H7 (cell line): ENCODE data around the gene PHLDB3. TPM values are rescaled to one million over a fixed set of nuclear protein-coding genes. Genes with fewer than 3 reads are reported as not detected.
"Not testable (repeated sequence)": the region's sequence is repeated elsewhere in the genome, so short reads cannot be mapped to it uniquely, and the experiment has no call there.

Experiments
- DNase-seq: peaks from one replicate; pipeline ENCODE4 v3.0.0; 2012
- H3K27me3 ChIP-seq: 2 replicates; pipeline ENCODE4 v1.6.0; 2011; ENCODE audit warnings: mild to moderate bottlenecking, low read length; ENCODE audit not compliant: control insufficient read depth, insufficient read depth
- H3K36me3 ChIP-seq: replicated peaks from 2 replicates; pipeline ENCODE4 v1.5.1; 2011; ENCODE audit warnings: low read length; ENCODE audit not compliant: control insufficient read depth, insufficient read depth
- H3K4me3 ChIP-seq: 2 replicates; pipeline ENCODE4 v1.5.1; 2011; ENCODE audit warnings: low read depth, mild to moderate bottlenecking, control low read depth, low read length, moderate library complexity; ENCODE audit not compliant: insufficient read depth
- total RNA-seq: library from RNA; depleted of rRNA; stranded (reverse); fragments of >200 nt; shearing (Covaris generic); gene quantifications from 2 replicates; pipeline ENCODE4 v1.2.3, GENCODE V29; 2014

PHLDB3 gene
- total RNA-seq, 1 experiment from 2014 or later: 3.5 TPM

GRCh38 chr19:43519436-43520088, 15.0 kb upstream of the PHLDB3 start:
- DNase-seq: peak; percentile 82
- H3K4me3 ChIP-seq: no peak overlapping the region
- H3K36me3 ChIP-seq: no peaks in the 10 kb centered on the region
- H3K27me3 ChIP-seq: no peaks in the 10 kb centered on the region

- no peak for DNase-seq
- Histone ChIP-seq H3K36me3 (no peaks in the 10 kb centered on the region), H3K4me3 (no peak overlapping the region), H3K27me3 (no peaks in the 10 kb centered on the region)
Observed at GRCh38 chr19:43518051-43518450, 13.5 kb upstream of the PHLDB3 start.

GRCh38 chr19:43512399-43512798, 7.9 kb upstream of the PHLDB3 start:
- H3K4me3 ChIP-seq, DNase-seq, H3K27me3 ChIP-seq, H3K36me3 ChIP-seq: not testable (repeated sequence)

- DNase-seq: no peak
- Histone ChIP-seq H3K36me3 (peaks cover 1% of the 10 kb centered on the region), H3K4me3 (no peak overlapping the region), H3K27me3 (no peaks in the 10 kb centered on the region)
Observed at GRCh38 chr19:43511324-43511723, 6.8 kb upstream of the PHLDB3 start.

- Histone ChIP-seq H3K36me3 (peaks cover 1% of the 10 kb centered on the region), H3K27me3 (peaks cover 2% of the 10 kb centered on the region; the same call in 1 of the 2 replicates), H3K4me3 (no peak overlapping the region)
- no peak for DNase-seq
Observed at GRCh38 chr19:43510713-43511112, 6.2 kb upstream of the PHLDB3 start.

GRCh38 chr19:43507880-43508279, 3.3 kb upstream of the PHLDB3 start:
- Histone ChIP-seq H3K36me3 (peaks cover 1% of the 10 kb centered on the region), H3K27me3 (peaks cover 25% of the 10 kb centered on the region), H3K4me3 (no peak overlapping the region)
- no peak for DNase-seq

- Histone ChIP-seq H3K36me3 (peaks cover 1% of the 10 kb centered on the region), H3K27me3 (peaks cover 38% of the 10 kb centered on the region), H3K4me3 (no peak overlapping the region)
- DNase-seq: no peak
Observed at GRCh38 chr19:43506629-43507028, 2.1 kb upstream of the PHLDB3 start.

- Histone ChIP-seq H3K36me3 (peaks cover 1% of the 10 kb centered on the region), H3K4me3 (no peak overlapping the region), H3K27me3 (peaks cover 42% of the 10 kb centered on the region)
- DNase-seq: no peak
Observed at GRCh38 chr19:43505941-43506340, 1.4 kb upstream of the PHLDB3 start.

GRCh38 chr19:43505186-43505456, 575 bp upstream of the PHLDB3 start:
- Histone ChIP-seq H3K36me3 (peaks cover 1% of the 10 kb centered on the region), H3K27me3 (peaks cover 42% of the 10 kb centered on the region), H3K4me3 (no peak overlapping the region; the same call in 1 of the 2 replicates)
- DNase-seq: no peak

GRCh38 chr19:43503501-43504425, 783 bp downstream of the PHLDB3 start:
- Histone ChIP-seq H3K36me3 (no peaks in the 10 kb centered on the region), H3K4me3 (peak overlapping the region; percentile 73), H3K27me3 (peaks cover 42% of the 10 kb centered on the region)
- DNase-seq: peak; percentile 99

GRCh38 chr19:43502419-43502976, 2.0 kb downstream of the PHLDB3 start:
- peaks cover 42% of the 10 kb centered on the region for H3K27me3 ChIP-seq
- no peak overlapping the region for H3K4me3 ChIP-seq
- no peaks in the 10 kb centered on the region for H3K36me3 ChIP-seq
- no peak for DNase-seq

GRCh38 chr19:43501661-43502418, 2.7 kb downstream of the PHLDB3 start:
- H3K27me3 ChIP-seq: peaks cover 42% of the 10 kb centered on the region
- peak overlapping the region; percentile 50 for H3K4me3 ChIP-seq
- DNase-seq: peak; percentile 95
- no peaks in the 10 kb centered on the region for H3K36me3 ChIP-seq

- DNase-seq: no peak
- Histone ChIP-seq H3K4me3 (no peak overlapping the region), H3K36me3 (no peaks in the 10 kb centered on the region), H3K27me3 (peaks cover 27% of the 10 kb centered on the region)
Observed at GRCh38 chr19:43499042-43499441, 5.5 kb downstream of the PHLDB3 start.

- Histone ChIP-seq H3K36me3 (no peaks in the 10 kb centered on the region), H3K4me3 (no peak overlapping the region), H3K27me3 (peaks cover 21% of the 10 kb centered on the region)
- DNase-seq: no peak
Observed at GRCh38 chr19:43498233-43498842, 6.2 kb downstream of the PHLDB3 start.
